ENCODE data around the gene IGFBPL1. TPM values are rescaled to one million over a fixed set of nuclear protein-coding genes. Genes with fewer than 3 reads are reported as not detected.
A peak's percentile ranks its signal among the peaks of the same experiment; 100 is the strongest.

Gene IGFBPL1
- total RNA-seq, 1 donor from 2014 or later: 10.0 TPM

DNA sequence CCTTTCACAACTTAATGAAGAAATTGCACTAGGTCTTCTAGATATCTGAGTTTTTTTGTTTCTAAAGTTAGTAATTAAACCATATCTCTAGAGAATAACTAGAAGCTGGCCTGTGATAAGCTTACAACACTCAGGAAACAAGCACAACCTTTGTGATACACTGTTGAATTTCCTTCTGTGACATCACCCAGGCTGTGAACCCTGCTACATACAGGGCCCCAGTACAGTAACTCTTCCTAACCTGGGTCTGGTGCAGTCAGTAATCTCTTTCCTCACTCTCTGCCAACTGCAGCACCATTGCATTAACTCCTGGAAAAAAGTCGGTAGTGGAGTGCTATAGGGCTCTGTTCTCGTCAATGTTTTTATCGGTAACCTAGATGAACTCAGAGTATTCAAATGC lies 10.6 kb upstream of the IGFBPL1 start:
- H3K36me3 ChIP-seq (ENCODE audit: control insufficient read depth, insufficient read depth, low read length): no peaks in the 10 kb centered on the region
- no peak overlapping the region for H3K4me3 ChIP-seq (ENCODE audit: low read depth, low read length)
- TF ChIP-seq, protein P1, sequence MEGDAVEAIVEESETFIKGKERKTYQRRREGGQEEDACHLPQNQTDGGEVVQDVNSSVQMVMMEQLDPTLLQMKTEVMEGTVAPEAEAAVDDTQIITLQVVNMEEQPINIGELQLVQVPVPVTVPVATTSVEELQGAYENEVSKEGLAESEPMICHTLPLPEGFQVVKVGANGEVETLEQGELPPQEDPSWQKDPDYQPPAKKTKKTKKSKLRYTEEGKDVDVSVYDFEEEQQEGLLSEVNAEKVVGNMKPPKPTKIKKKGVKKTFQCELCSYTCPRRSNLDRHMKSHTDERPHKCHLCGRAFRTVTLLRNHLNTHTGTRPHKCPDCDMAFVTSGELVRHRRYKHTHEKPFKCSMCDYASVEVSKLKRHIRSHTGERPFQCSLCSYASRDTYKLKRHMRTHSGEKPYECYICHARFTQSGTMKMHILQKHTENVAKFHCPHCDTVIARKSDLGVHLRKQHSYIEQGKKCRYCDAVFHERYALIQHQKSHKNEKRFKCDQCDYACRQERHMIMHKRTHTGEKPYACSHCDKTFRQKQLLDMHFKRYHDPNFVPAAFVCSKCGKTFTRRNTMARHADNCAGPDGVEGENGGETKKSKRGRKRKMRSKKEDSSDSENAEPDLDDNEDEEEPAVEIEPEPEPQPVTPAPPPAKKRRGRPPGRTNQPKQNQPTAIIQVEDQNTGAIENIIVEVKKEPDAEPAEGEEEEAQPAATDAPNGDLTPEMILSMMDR (IDR thresholded peaks at IDR 0.05; ENCODE audit: insufficient read depth, low read length, poor library complexity, severe bottlenecking): no peak
- H3K27me3 ChIP-seq (ENCODE audit: control insufficient read depth, insufficient read depth, low read length): no peaks in the 10 kb centered on the region
- DNase-seq (ENCODE audit: low read depth): no peak

DNA sequence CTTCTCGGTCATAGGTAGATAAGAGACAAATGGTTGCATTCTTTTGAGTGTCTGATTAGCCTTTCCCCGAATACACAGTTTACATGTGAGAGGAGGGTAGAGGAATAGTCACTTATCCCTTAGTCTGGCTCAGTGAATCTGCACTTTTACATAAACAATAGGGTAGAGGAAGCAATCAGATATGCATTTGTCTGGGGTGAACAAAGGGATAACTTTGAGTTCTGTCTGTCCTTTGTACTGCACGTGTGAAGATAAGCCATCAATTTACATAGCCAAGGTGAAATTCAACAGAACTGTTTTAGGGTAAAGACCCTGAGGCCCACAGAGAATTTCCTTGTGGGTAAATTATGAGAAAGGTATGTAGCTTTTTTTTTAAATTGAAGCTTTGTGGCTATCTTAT lies 10.1 kb upstream of the IGFBPL1 start:
- Histone ChIP-seq H3K4me3 (ENCODE audit: low read depth, low read length) (no peak overlapping the region), H3K27me3 (ENCODE audit: control insufficient read depth, insufficient read depth, low read length) (no peaks in the 10 kb centered on the region), H3K36me3 (ENCODE audit: control insufficient read depth, insufficient read depth, low read length) (no peaks in the 10 kb centered on the region)
- TF ChIP-seq, protein P1 (IDR thresholded peaks at IDR 0.05; ENCODE audit: insufficient read depth, low read length, poor library complexity, severe bottlenecking): no peak
- no peak for DNase-seq (ENCODE audit: low read depth)

DNA sequence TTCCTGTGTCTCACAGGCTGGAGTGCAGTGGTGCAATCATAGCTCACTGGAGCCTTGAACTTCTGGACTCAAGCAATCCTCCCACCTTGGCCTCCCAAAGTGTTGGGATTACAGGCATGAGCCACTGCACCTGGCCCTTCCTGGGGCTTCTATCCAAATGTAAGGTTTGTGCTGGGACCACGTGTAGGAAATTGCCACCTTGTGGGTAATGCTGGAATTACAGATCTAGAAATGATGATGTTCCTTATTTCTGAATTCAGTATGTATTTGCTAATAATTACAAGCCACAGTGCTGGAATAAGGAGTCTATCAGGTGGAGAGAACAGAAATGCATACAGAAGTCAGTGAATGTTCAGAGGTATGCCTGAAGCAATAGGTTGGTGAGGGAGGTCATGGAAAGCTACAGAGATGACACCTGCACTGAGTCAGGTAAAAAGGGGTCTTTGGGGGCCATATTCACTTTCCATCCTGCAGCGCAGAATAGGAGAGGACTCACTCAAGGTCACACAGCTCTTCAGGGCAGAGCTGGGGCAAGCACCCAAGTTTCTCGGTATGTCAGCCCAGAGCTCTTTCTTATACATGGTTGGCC lies 8.8 kb upstream of the IGFBPL1 start:
- DNase-seq (ENCODE audit: low read depth): no peak
- Histone ChIP-seq H3K36me3 (ENCODE audit: control insufficient read depth, insufficient read depth, low read length) (no peaks in the 10 kb centered on the region), H3K4me3 (ENCODE audit: low read depth, low read length) (no peak overlapping the region), H3K27me3 (ENCODE audit: control insufficient read depth, insufficient read depth, low read length) (no peaks in the 10 kb centered on the region)
- TF ChIP-seq, protein P1 (IDR thresholded peaks at IDR 0.05; ENCODE audit: insufficient read depth, low read length, poor library complexity, severe bottlenecking): peak; percentile 50

DNA sequence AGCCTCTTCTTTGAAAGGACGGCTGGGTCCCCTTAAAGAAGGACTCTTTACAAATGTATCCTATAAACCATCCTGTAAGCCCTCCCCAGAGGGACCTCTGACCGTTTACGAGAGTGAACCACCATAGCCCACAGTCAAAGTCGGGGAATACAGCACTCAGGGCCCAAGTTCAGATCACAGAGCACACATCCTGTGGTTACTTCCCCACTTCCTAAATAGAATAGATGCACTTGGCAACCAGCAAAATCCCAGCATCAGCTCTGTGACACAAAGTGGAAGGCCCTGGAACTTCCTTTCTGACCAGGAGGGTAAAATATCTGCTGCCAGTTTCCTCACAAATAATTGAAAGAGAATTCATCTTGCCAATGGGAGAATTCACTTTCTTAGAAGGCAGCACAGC lies 6.9 kb upstream of the IGFBPL1 start:
- H3K27me3 ChIP-seq (ENCODE audit: control insufficient read depth, insufficient read depth, low read length): no peaks in the 10 kb centered on the region
- H3K36me3 ChIP-seq (ENCODE audit: control insufficient read depth, insufficient read depth, low read length): no peaks in the 10 kb centered on the region
- no peak overlapping the region for H3K4me3 ChIP-seq (ENCODE audit: low read depth, low read length)
- no peak for DNase-seq (ENCODE audit: low read depth)
- TF ChIP-seq, protein P1 (IDR thresholded peaks at IDR 0.05; ENCODE audit: insufficient read depth, low read length, poor library complexity, severe bottlenecking): no peak

DNA sequence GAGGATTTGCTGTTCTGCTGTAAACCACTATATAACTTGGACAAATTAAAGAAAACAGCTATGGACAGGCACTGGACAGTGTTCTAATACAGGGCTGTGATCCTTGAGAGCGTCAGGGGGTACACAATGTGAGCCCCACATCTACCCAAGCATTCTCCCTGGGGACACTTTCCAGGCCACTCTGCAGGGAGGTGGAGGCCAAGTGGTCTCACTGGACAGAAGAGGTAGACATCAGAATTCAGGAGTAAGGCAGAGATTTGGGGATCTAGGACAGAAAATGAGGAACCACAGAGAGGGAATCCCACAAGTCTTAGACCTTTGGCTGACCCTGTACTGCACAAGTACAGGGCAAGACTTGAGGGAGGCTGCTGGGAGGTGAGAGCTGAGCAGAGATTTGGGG lies 3.8 kb upstream of the IGFBPL1 start:
- H3K27me3 ChIP-seq (ENCODE audit: control insufficient read depth, insufficient read depth, low read length): peaks cover 14% of the 10 kb centered on the region
- no peaks in the 10 kb centered on the region for H3K36me3 ChIP-seq (ENCODE audit: control insufficient read depth, insufficient read depth, low read length)
- TF ChIP-seq, protein P1 (IDR thresholded peaks at IDR 0.05; ENCODE audit: insufficient read depth, low read length, poor library complexity, severe bottlenecking): no peak
- no peak for DNase-seq (ENCODE audit: low read depth)
- H3K4me3 ChIP-seq (ENCODE audit: low read depth, low read length): no peak overlapping the region

DNA sequence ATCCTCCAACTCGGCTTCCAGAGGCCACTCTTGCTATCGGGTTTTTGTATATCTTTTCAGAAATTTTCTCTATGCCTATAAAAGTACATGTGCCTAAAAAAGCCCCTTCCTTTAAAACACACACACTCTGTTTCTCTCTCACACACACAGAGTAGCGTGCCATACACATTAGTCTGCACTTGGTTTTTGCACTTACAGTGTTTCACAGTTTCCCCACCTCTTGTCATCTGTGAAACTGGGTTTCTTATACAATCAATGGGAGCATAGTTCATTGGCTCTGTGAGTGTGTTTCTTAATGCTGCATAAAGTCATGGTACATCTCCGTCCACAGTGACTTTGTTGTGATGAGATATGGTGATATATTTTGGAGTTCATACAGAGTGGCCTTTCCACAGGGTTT lies 664 bp upstream of the IGFBPL1 start:
- H3K4me3 ChIP-seq (ENCODE audit: low read depth, low read length): no peak overlapping the region
- H3K27me3 ChIP-seq (ENCODE audit: control insufficient read depth, insufficient read depth, low read length): peaks cover 14% of the 10 kb centered on the region
- no peaks in the 10 kb centered on the region for H3K36me3 ChIP-seq (ENCODE audit: control insufficient read depth, insufficient read depth, low read length)
- TF ChIP-seq, protein P1 (IDR thresholded peaks at IDR 0.05; ENCODE audit: insufficient read depth, low read length, poor library complexity, severe bottlenecking): no peak
- DNase-seq (ENCODE audit: low read depth): no peak
